Neural cell (in vitro differentiated cells): ENCODE measurements around the gene PXDN. TPM values are rescaled to one million over a fixed set of nuclear protein-coding genes. Genes with fewer than 3 reads are reported as not detected.

ENCODE experiments used
- H2AFZ ChIP-seq: fragments of 200-600, 300-800 bp; sonication (generic), shearing (Covaris generic); 2 replicates; pipeline ENCODE4 v1.6.0; 2014; ENCODE audit warnings: low read depth, mild to moderate bottlenecking, antibody characterized with exemption, low read length, moderate library complexity
- H3F3A ChIP-seq: fragments of 200-600 bp; shearing (Covaris generic); 2 replicates; pipeline ENCODE4 v1.6.1; 2016; ENCODE audit warnings: mild to moderate bottlenecking, moderate library complexity, mixed read lengths, antibody characterized with exemption, low read length; ENCODE audit not compliant: insufficient read depth, poor library complexity, severe bottlenecking
- H3K27ac ChIP-seq: fragments of 200-600, 300-800 bp; sonication (generic), shearing (Covaris generic); 2 replicates; pipeline ENCODE4 v1.5.1; 2014; ENCODE audit warnings: mild to moderate bottlenecking, low read length, moderate library complexity
- H3K27me3 ChIP-seq: fragments of 300-800, 200-600 bp; sonication (generic), shearing (Covaris generic); 2 replicates; pipeline ENCODE4 v1.6.0; 2014; ENCODE audit warnings: mild to moderate bottlenecking, low read depth, low read length, moderate library complexity; ENCODE audit not compliant: insufficient read depth
- H3K36me3 ChIP-seq: fragments of 300-800, 200-600 bp; sonication (generic), shearing (Covaris generic); 2 replicates; pipeline ENCODE4 v1.5.1; 2014; ENCODE audit warnings: mild to moderate bottlenecking, antibody characterized with exemption, low read length, moderate library complexity; ENCODE audit not compliant: insufficient read depth
- H3K4me2 ChIP-seq: fragments of 300-800, 200-600 bp; sonication (generic), shearing (Covaris generic); 2 replicates; pipeline ENCODE4 v1.6.0; 2014; ENCODE audit warnings: mild to moderate bottlenecking, low read length
- H3K4me3 ChIP-seq: fragments of 300-800, 200-600 bp; sonication (generic), shearing (Covaris generic); 2 replicates; pipeline ENCODE4 v1.5.1; 2014; ENCODE audit warnings: mild to moderate bottlenecking, low read length, moderate library complexity
- H3K79me2 ChIP-seq: fragments of 200-600 bp; shearing (Covaris generic); replicated peaks from 2 replicates; pipeline ENCODE4 v1.6.0; 2014; ENCODE audit warnings: mild to moderate bottlenecking, low read length, moderate library complexity; ENCODE audit not compliant: insufficient read depth
- H3K9ac ChIP-seq: fragments of 300-800, 200-600 bp; sonication (generic), shearing (Covaris generic); 2 replicates; pipeline ENCODE4 v1.6.1; 2016; ENCODE audit warnings: mild to moderate bottlenecking, low read length, mixed read lengths
- H3K9me2 ChIP-seq: fragments of 200-600 bp; shearing (Covaris generic); 2 replicates; pipeline ENCODE4 v1.6.1; 2016; ENCODE audit warnings: mild to moderate bottlenecking, low read length, mixed read lengths; ENCODE audit not compliant: insufficient read depth
- H3K9me3 ChIP-seq: fragments of 200-600, 300-800 bp; sonication (generic), shearing (Covaris generic); 2 replicates; pipeline ENCODE4 v1.6.1; 2016; ENCODE audit warnings: mild to moderate bottlenecking, mixed run types, low read length, moderate library complexity, mixed read lengths
- H4K20me1 ChIP-seq: fragments of 200-600 bp; shearing (Covaris generic); 2 replicates; pipeline ENCODE4 v1.6.1; 2016; ENCODE audit warnings: mild to moderate bottlenecking, mixed run types; ENCODE audit not compliant: insufficient read depth
- EP300 ChIP-seq: fragments of 450-650 bp; conservative IDR thresholded peaks from 2 replicates; pipeline ENCODE4 v1.6.1; 2014; ENCODE audit warnings: antibody characterized with exemption, mild to moderate bottlenecking, moderate library complexity; ENCODE audit not compliant: poor library complexity, severe bottlenecking
- EZH2 ChIP-seq: fragments of 200-600, 300-800 bp; shearing (Covaris generic), sonication (generic); IDR thresholded peaks from 2 replicates; pipeline ENCODE4 v1.6.1; 2014; ENCODE audit warnings: antibody characterized with exemption, low read length, borderline replicate concordance, mild to moderate bottlenecking; ENCODE audit not compliant: insufficient read depth, poor library complexity, severe bottlenecking
- MXI1 ChIP-seq: fragments of 450-650 bp; conservative IDR thresholded peaks from 2 replicates; pipeline ENCODE4 v1.6.1; 2014; ENCODE audit warnings: antibody characterized with exemption, mild to moderate bottlenecking; ENCODE audit not compliant: poor library complexity, severe bottlenecking
- POLR2AphosphoS5 ChIP-seq: IDR thresholded peaks from 2 replicates; pipeline ENCODE4 v1.6.1; 2012
- RAD21 ChIP-seq: fragments of 450-650 bp; conservative IDR thresholded peaks from 2 replicates; pipeline ENCODE4 v1.6.1; 2014; ENCODE audit warnings: antibody characterized with exemption, mild to moderate bottlenecking, moderate library complexity
- REST ChIP-seq: IDR thresholded peaks from 2 replicates; pipeline ENCODE4 v1.6.1; 2012; ENCODE audit warnings: borderline replicate concordance
- SMC3 ChIP-seq: fragments of 450-650 bp; conservative IDR thresholded peaks from 2 replicates; pipeline ENCODE4 v1.6.1; 2014; ENCODE audit warnings: antibody characterized with exemption, mild to moderate bottlenecking, moderate library complexity; ENCODE audit not compliant: poor library complexity
- TAF1 ChIP-seq: IDR thresholded peaks from 2 replicates; pipeline ENCODE4 v1.6.1; 2012; ENCODE audit warnings: low read depth
- polyA plus RNA-seq: library from polyadenylated mRNA; depleted of rRNA; stranded (reverse); fragments of >200 nt; gene quantifications from 2 replicates; pipeline ENCODE4 v1.2.3, GENCODE V29; 2014
- TF ChIP-seq, protein P1 (sequence below): fragments of 450-650 bp; IDR thresholded peaks from 2 replicates; pipeline ENCODE4 v1.5.1; 2014; ENCODE audit warnings: antibody characterized with exemption, mild to moderate bottlenecking, moderate library complexity; ENCODE audit not compliant: poor library complexity, severe bottlenecking

PXDN gene
- polyA plus RNA-seq, 1 donor from 2014 or later, result 181 TPM

DNA sequence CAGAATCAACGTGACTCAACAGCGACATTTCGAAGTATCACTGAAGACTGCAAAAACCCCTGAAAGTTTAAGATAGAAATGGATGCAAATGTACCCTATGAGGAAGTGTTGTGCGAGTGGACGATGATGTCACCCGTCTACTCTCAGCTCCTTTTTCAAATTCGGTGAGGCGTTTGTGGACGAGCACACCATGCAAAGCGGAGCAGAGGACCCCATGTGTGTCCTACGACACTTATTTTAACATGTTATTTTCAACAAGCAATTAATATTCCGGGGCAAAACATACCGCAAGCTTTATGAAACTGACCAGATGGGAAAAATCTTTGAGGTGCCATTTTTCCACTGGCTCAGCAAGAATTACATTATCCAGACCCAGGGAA, 2.0 kb downstream of the PXDN start:
- no peaks in the 10 kb centered on the region for H3K36me3 ChIP-seq
- H3K9me3 ChIP-seq, result no peaks in the 10 kb centered on the region
- H3K4me2 ChIP-seq, result peak overlapping the region; percentile 54
- TF ChIP-seq TAF1 (no peak), POLR2AphosphoS5 (no peak), MXI1 (no peak), REST (no peak), EP300 (no peak), RAD21 (no peak), EZH2 (no peak), SMC3 (no peak)
- TF ChIP-seq, protein P1, sequence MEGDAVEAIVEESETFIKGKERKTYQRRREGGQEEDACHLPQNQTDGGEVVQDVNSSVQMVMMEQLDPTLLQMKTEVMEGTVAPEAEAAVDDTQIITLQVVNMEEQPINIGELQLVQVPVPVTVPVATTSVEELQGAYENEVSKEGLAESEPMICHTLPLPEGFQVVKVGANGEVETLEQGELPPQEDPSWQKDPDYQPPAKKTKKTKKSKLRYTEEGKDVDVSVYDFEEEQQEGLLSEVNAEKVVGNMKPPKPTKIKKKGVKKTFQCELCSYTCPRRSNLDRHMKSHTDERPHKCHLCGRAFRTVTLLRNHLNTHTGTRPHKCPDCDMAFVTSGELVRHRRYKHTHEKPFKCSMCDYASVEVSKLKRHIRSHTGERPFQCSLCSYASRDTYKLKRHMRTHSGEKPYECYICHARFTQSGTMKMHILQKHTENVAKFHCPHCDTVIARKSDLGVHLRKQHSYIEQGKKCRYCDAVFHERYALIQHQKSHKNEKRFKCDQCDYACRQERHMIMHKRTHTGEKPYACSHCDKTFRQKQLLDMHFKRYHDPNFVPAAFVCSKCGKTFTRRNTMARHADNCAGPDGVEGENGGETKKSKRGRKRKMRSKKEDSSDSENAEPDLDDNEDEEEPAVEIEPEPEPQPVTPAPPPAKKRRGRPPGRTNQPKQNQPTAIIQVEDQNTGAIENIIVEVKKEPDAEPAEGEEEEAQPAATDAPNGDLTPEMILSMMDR, result no peak
- H3K9ac ChIP-seq, result peak overlapping the region; percentile 94
- peak overlapping the region; percentile 88 for H3K4me3 ChIP-seq
- no peak overlapping the region for H3K27ac ChIP-seq
- no peak overlapping the region for H2AFZ ChIP-seq
- H3F3A ChIP-seq, result no peaks in the 10 kb centered on the region
- no peaks in the 10 kb centered on the region for H3K27me3 ChIP-seq
- H3K79me2 ChIP-seq, result peaks cover 64% of the 10 kb centered on the region
- no peaks in the 10 kb centered on the region for H3K9me2 ChIP-seq
- no peaks in the 10 kb centered on the region for H4K20me1 ChIP-seq

DNA sequence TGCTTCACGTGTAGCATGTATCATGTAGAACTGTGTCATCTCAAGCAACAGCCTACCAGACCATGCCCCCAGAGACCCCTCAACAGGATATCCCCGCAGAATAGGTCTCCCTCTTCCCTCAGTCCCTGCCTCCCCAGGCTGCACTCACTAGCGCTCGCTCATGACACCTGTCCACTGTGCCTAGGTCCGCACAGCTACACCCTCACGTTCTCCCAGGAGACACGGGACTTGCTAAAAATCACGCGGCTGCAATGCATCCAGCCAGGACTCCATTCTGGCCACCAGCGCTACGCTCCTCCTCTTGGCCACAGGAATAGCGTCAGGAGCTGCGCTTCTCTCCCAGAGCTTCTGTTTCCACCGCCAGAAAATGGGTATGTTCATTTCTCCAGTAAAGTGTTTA, 2.5 kb downstream of the PXDN start:
- TF ChIP-seq EP300 (no peak), MXI1 (no peak), TAF1 (no peak), EZH2 (no peak), POLR2AphosphoS5 (no peak)
- no peak overlapping the region for H3K4me2 ChIP-seq
- no peaks in the 10 kb centered on the region for H3K36me3 ChIP-seq
- H2AFZ ChIP-seq, result no peak overlapping the region
- no peak overlapping the region for H3K27ac ChIP-seq
- no peaks in the 10 kb centered on the region for H3K9me2 ChIP-seq
- H3K9ac ChIP-seq, result no peak overlapping the region
- H3K27me3 ChIP-seq, result no peaks in the 10 kb centered on the region
- H4K20me1 ChIP-seq, result no peaks in the 10 kb centered on the region
- peaks cover 2% of the 10 kb centered on the region for H3K9me3 ChIP-seq
- peak overlapping the region; percentile 88 for H3K4me3 ChIP-seq
- peaks cover 64% of the 10 kb centered on the region for H3K79me2 ChIP-seq
- no peaks in the 10 kb centered on the region for H3F3A ChIP-seq
